ENCODE results near the gene NFATC3. TPM values are rescaled to one million over a fixed set of nuclear protein-coding genes. Genes with fewer than 3 reads are reported as not detected.
"Not testable (repeated sequence)": the region's sequence is repeated elsewhere in the genome, so short reads cannot be mapped to it uniquely, and the experiment has no call there.

Gene NFATC3
- total and polyA plus RNA-seq, 5 experiments from 2014 or later = 85.2 to 162 (median 102) TPM

- no peaks in the 10 kb centered on the region for H3K27me3 Mint-ChIP-seq
- H3K27ac Mint-ChIP-seq = peak overlapping the region; percentile 81 to 92 (median 87)
- H3K36me3 Mint-ChIP-seq = peaks cover 0 to 59% (median 5%) of the 10 kb centered on the region in 3 donors
- H3K4me1 Mint-ChIP-seq = peaks cover 19 to 78% (median 64%) of the 10 kb centered on the region in 4 donors
- DNase-seq = no peak
- ATAC-seq = no peak
- POLR2A ChIA-PET = interaction anchor here (1.1 to 1.3 kb wide), 2 partner anchors 10 to 11 kb away, joined by 3 to 4 read pairs; no protein-coding TSS in a partner anchor
- H3K9me3 Mint-ChIP-seq = no peaks in the 10 kb centered on the region
- peak overlapping the region in 5 of 10 donors; percentile 2 to 39 (median 24) for H3K4me3 Mint-ChIP-seq
Observed at GRCh38 chr16:68130520-68130919, 45.4 kb downstream of the NFATC3 start.

GRCh38 chr16:68131813-68132706 is 46.9 kb downstream of the NFATC3 start:
- Mint-ChIP-seq H3K9me3 (no peaks in the 10 kb centered on the region), H3K27me3 (no peaks in the 10 kb centered on the region), H3K36me3 (peaks cover 0 to 59% (median 2%) of the 10 kb centered on the region in 3 donors), H3K4me3 (peak overlapping the region; percentile 4 to 80 (median 57)), H3K4me1 (peaks cover 19 to 71% (median 61%) of the 10 kb centered on the region in 4 donors), H3K27ac (peak overlapping the region; percentile 81 to 92 (median 87))
- POLR2A ChIA-PET = interaction anchor here (1.2 to 1.3 kb wide), 2 partner anchors 11 to 15 kb away, joined by 3 to 4 read pairs; no protein-coding TSS in a partner anchor
- ATAC-seq (peak; percentile 93 to 99), DNase-seq (peak in 5 of 10 donors; percentile 6 to 56 (median 19))

DNA sequence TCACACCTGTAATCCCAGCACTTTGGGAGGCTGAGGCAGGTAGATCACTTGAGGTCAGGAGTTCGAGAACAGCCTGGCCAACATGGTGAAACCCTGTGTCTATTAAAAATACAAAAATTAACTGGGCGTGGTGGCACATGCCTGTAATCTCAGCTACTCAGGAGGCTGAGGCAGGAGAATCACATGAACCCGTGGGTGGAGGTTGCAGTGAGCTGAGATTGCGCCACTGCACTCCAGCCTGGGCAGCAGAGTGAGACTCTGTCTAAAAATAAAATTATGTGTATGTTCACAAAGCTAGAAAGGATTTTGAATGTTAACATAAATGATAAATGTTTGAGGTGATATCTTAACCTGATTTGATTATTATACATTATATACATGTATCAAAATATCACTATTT is 47.8 kb downstream of the NFATC3 start:
- peaks cover 0 to 58% (median 2%) of the 10 kb centered on the region in 3 donors for H3K36me3 Mint-ChIP-seq

GRCh38 chr16:68134644-68135043 is 49.5 kb downstream of the NFATC3 start:
- Mint-ChIP-seq H3K27ac (peak overlapping the region; percentile 17 to 85 (median 64)), H3K4me3 (peak overlapping the region in 1 of 10 donors; percentile 11), H3K27me3 (no peaks in the 10 kb centered on the region), H3K4me1 (peaks cover 17 to 60% (median 54%) of the 10 kb centered on the region in 4 donors), H3K9me3 (no peaks in the 10 kb centered on the region), H3K36me3 (peaks cover 0 to 67% (median 8%) of the 10 kb centered on the region in 3 donors)
- no peak for ATAC-seq
- DNase-seq = no peak
- POLR2A ChIA-PET = no interaction called here

More for the DNA sequence above, 47.8 kb downstream of the NFATC3 start:
- H3K9me3 Mint-ChIP-seq, H3K4me3 Mint-ChIP-seq, DNase-seq, ATAC-seq, H3K27me3 Mint-ChIP-seq, POLR2A ChIA-PET: not testable (repeated sequence)
- peak overlapping the region in 8 of 10 donors; percentile 26 to 90 (median 86) for H3K27ac Mint-ChIP-seq
- H3K4me1 Mint-ChIP-seq = peaks cover 19 to 65% (median 56%) of the 10 kb centered on the region in 4 donors

GRCh38 chr16:68136515-68136914 is 51.3 kb downstream of the NFATC3 start:
- Mint-ChIP-seq H3K36me3 (peaks cover 0 to 68% (median 14%) of the 10 kb centered on the region in 3 donors), H3K9me3 (no peaks in the 10 kb centered on the region), H3K4me3 (no peak overlapping the region), H3K27me3 (no peaks in the 10 kb centered on the region), H3K27ac (peak overlapping the region in 6 of 10 donors; percentile 53 to 72 (median 63)), H3K4me1 (peaks cover 19 to 52% (median 50%) of the 10 kb centered on the region in 4 donors)
- DNase-seq (no peak), ATAC-seq (no peak)
- POLR2A ChIA-PET = no interaction called here

DNA sequence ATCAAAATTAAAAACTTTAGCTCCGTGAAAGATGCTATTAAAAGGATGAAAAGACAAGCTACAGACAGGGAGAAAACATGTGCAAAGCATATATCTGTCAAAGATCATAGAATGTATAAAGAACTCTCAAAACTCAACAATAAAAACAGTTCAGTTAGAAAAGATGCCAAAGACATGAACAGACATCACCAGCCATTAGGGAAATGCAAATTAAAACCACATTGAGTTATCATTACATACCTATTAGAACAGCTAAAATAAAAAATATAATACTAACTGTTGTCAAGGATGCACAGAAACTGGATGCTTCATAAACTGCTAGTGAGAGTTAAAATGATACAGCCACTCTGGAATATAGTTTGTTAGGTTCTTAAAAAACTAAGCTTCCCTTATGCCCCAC is 58.8 kb downstream of the NFATC3 start:
- H3K27ac Mint-ChIP-seq = peak overlapping the region in 2 of 10 donors; percentile 34 to 40
- POLR2A ChIA-PET = no interaction called here
- no peak for ATAC-seq

DNA sequence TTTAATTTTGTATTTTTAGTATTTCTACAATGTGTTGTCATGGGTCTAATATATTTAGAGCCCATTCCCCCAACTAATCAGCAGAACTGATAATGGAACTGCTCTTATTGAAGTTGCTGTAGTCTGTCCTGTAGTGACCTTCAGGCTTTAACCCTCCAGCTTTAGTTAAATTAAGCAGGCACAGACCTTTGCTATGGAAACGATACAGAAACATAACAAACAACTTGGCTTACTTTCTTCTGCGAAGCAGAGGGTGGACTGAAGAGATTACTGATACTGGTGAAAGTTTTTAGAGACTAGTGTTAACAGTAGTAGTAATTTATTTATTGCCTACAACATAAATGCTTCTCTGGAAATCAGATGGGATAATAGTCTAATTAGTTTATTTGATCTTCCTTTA is 61.4 kb downstream of the NFATC3 start:
- Mint-ChIP-seq H3K27me3 (no peaks in the 10 kb centered on the region), H3K36me3 (peaks cover 3 to 53% (median 5%) of the 10 kb centered on the region in 3 donors), H3K4me3 (no peak overlapping the region), H3K27ac (peak overlapping the region in 3 of 10 donors; percentile 15 to 61 (median 43)), H3K4me1 (peaks cover 11 to 56% (median 41%) of the 10 kb centered on the region in 4 donors), H3K9me3 (no peaks in the 10 kb centered on the region)
- DNase-seq (no peak), ATAC-seq (peak; percentile 18 to 20)
- POLR2A ChIA-PET = no interaction called here

More for the DNA sequence above, 58.8 kb downstream of the NFATC3 start:
- no peak for DNase-seq
- Mint-ChIP-seq H3K4me3 (no peak overlapping the region), H3K9me3 (no peaks in the 10 kb centered on the region), H3K27me3 (no peaks in the 10 kb centered on the region), H3K4me1 (peaks cover 17 to 61% (median 53%) of the 10 kb centered on the region in 4 donors), H3K36me3 (peaks cover 2 to 66% (median 14%) of the 10 kb centered on the region in 3 donors)

DNA sequence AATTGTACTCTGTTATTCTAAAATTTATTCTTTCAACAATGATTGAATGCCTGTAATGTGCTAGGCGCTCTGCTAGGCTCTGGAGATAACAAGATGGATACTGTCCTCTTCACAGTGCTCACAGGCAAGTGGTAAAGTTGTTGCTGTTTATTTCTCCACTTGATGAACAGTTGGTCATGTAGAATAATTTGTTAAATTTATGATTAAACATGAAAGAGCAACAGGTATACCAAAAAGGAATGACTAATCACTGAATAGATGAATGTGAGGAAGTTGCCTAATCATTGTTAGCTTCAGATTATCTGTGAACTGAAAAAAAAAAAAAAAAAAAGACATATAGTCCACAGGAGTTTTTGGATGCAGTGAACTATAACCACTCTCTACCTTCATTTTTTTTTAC is 62.3 kb downstream of the NFATC3 start:
- Mint-ChIP-seq H3K4me1 (peaks cover 7 to 47% (median 33%) of the 10 kb centered on the region in 4 donors), H3K27ac (peak overlapping the region in 5 of 10 donors; percentile 13 to 61 (median 33)), H3K9me3 (no peaks in the 10 kb centered on the region)

GRCh38 chr16:68149596-68149995 is 64.4 kb downstream of the NFATC3 start:
- Mint-ChIP-seq H3K4me3 (no peak overlapping the region), H3K36me3 (peaks cover 3 to 47% (median 5%) of the 10 kb centered on the region in 3 donors), H3K4me1 (peaks cover 8 to 45% (median 32%) of the 10 kb centered on the region in 4 donors), H3K9me3 (no peaks in the 10 kb centered on the region), H3K27me3 (no peaks in the 10 kb centered on the region), H3K27ac (peak overlapping the region in 2 of 10 donors; percentile 69 to 75)
- no peak for ATAC-seq
- DNase-seq = no peak
- POLR2A ChIA-PET = no interaction called here

More for the DNA sequence above, 62.3 kb downstream of the NFATC3 start:
- POLR2A ChIA-PET = interaction anchor here (0.6 to 0.7 kb wide), 3 partner anchors 28 to 229 kb away, joined by 3 to 4 read pairs (median 3); no protein-coding TSS in a partner anchor
- DNase-seq (no peak), ATAC-seq (no peak)
- H3K36me3 Mint-ChIP-seq = peaks cover 3 to 50% (median 5%) of the 10 kb centered on the region in 3 donors
- no peak overlapping the region for H3K4me3 Mint-ChIP-seq
- no peaks in the 10 kb centered on the region for H3K27me3 Mint-ChIP-seq

DNA sequence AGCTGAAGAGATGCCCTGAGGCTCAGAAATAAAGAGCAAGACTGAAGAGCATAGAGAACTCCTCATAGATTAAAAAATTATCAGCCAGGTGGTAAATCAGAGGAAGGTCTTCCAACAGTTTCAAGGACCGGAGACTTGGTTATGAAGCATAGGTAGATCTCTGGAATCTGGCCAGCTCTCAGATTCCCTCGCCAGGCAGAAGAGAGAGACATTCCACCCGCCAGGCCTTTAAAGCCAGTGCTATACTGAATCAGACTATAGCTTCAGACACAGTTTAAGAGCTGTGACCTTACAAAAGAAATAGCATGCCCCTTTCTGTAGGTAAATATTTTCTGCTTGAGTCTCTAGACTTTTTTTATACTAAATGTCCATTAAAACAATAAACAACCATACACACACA is 70.3 kb downstream of the NFATC3 start:
- ATAC-seq = no peak
- Mint-ChIP-seq H3K27me3 (no peaks in the 10 kb centered on the region), H3K4me1 (peaks cover 8 to 28% (median 18%) of the 10 kb centered on the region in 4 donors), H3K27ac (peak overlapping the region; percentile 27 to 88 (median 60)), H3K9me3 (no peaks in the 10 kb centered on the region), H3K36me3 (peaks cover 0 to 65% (median 0%) of the 10 kb centered on the region in 3 donors), H3K4me3 (no peak overlapping the region)
- POLR2A ChIA-PET = no interaction called here
- DNase-seq = no peak

DNA sequence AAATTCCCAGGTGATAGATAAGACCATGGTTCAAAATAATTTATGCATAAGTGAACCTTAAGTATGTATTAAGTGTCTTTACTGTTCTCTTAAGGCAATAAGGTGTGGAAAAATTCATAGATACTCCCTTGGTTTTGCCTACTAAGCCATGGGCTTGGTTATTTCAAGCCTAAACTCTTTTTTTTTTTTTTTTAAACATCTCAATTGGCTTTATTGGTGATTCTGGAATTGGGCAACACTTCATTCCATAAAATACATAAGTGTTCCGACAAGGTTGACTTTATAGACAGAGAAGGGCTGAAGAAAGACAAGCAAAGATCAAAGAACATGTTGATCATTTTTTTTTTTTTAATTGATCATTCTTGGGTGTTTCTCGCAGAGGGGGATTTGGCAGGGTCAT is 77.2 kb downstream of the NFATC3 start:
- Mint-ChIP-seq H3K4me3 (no peak overlapping the region), H3K36me3 (peaks cover 0 to 71% (median 20%) of the 10 kb centered on the region in 3 donors), H3K27me3 (no peaks in the 10 kb centered on the region), H3K4me1 (peaks cover 0 to 5% (median 3%) of the 10 kb centered on the region in 4 donors), H3K27ac (peak overlapping the region in 8 of 10 donors; percentile 3 to 79 (median 30)), H3K9me3 (peaks cover 0 to 2% (median 0%) of the 10 kb centered on the region in 9 donors)
- DNase-seq (no peak), ATAC-seq (no peak)
- POLR2A ChIA-PET = no interaction called here

DNA sequence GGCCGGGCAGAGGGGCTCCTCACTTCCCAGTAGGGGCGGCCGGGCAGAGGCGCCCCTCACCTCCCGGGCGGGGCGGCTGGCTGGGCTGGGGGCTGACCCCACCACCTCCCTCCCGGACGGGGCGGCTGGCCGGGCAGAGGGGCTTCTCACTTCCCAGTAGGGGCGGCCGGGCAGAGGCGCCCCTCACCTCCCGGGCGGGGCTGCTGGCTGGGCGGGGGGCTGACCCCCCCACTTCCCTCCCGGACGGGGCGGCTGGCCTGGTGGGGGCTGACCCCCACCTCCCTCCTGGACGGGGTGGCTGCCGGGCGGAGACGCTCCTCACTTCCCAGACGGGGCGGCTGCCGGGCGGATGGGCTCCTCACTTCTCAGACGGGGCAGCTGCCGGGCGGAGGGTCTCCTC is 78.1 kb downstream of the NFATC3 start:
- H3K4me1 Mint-ChIP-seq, POLR2A ChIA-PET, H3K4me3 Mint-ChIP-seq, H3K27me3 Mint-ChIP-seq, DNase-seq, H3K9me3 Mint-ChIP-seq, ATAC-seq, H3K27ac Mint-ChIP-seq: not testable (repeated sequence)
- peaks cover 0 to 72% (median 20%) of the 10 kb centered on the region in 3 donors for H3K36me3 Mint-ChIP-seq
